Karpas-422 (cell line): ENCODE data around the gene OR10A6. TPM values are rescaled to one million over a fixed set of nuclear protein-coding genes. Genes with fewer than 3 reads are reported as not detected.

Experiments used
- DNase-seq: peaks from one replicate; pipeline ENCODE4 v3.0.0-alpha.2; 2015
- H2AFZ ChIP-seq: fragments of 200-600 bp; sonication (generic); 2 replicates; pipeline ENCODE4 v1.6.1; 2014; ENCODE audit warnings: antibody characterized with exemption, low read length, mixed read lengths
- H3K27ac ChIP-seq: fragments of 200-600 bp; sonication (generic); 2 replicates; pipeline ENCODE4 v1.5.1; 2014; ENCODE audit warnings: mild to moderate bottlenecking, low read length, moderate library complexity
- H3K27me3 ChIP-seq: fragments of 200-600 bp; sonication (generic); 2 replicates; pipeline ENCODE4 v1.6.1; 2014; ENCODE audit warnings: low read length, mixed read lengths
- H3K36me3 ChIP-seq: fragments of 200-600 bp; sonication (generic); 2 replicates; pipeline ENCODE4 v1.6.1; 2014; ENCODE audit warnings: low read length, mixed read lengths; ENCODE audit not compliant: insufficient read depth
- H3K4me1 ChIP-seq: fragments of 200-600 bp; sonication (generic); 2 replicates; pipeline ENCODE4 v1.6.1; 2014; ENCODE audit warnings: mild to moderate bottlenecking, low read length, mixed read lengths
- H3K4me2 ChIP-seq: fragments of 200-600 bp; sonication (generic); 2 replicates; pipeline ENCODE4 v1.6.1; 2014; ENCODE audit warnings: low read length, low read depth, mild to moderate bottlenecking; ENCODE audit not compliant: poor library complexity, severe bottlenecking
- H3K4me3 ChIP-seq: fragments of 200-600 bp; sonication (generic); 2 replicates; pipeline ENCODE4 v1.5.1; 2014; ENCODE audit warnings: mild to moderate bottlenecking, antibody characterized with exemption, low read length, mixed read lengths
- H3K79me2 ChIP-seq: fragments of 200-600 bp; sonication (generic); 2 replicates; pipeline ENCODE4 v1.6.1; 2014; ENCODE audit warnings: mild to moderate bottlenecking, low read length, mixed read lengths
- H3K9ac ChIP-seq: fragments of 200-600 bp; sonication (generic); 2 replicates; pipeline ENCODE4 v1.6.0; 2014; ENCODE audit warnings: low read length
- H3K9me2 ChIP-seq: fragments of 200-600 bp; sonication (generic), shearing (Covaris generic); replicated peaks from 2 replicates; pipeline ENCODE4 v1.6.0; 2014; ENCODE audit warnings: mild to moderate bottlenecking, low read length, moderate library complexity; ENCODE audit not compliant: insufficient read depth
- H3K9me3 ChIP-seq: fragments of 300-700, 200-600 bp; sonication (generic); 2 replicates; pipeline ENCODE4 v1.6.1; 2014; ENCODE audit warnings: low read length, mixed read lengths
- H4K20me1 ChIP-seq: fragments of 200-600 bp; sonication (generic); 2 replicates; pipeline ENCODE4 v1.6.1; 2014; ENCODE audit warnings: mild to moderate bottlenecking, antibody characterized with exemption, low read length, low read depth; ENCODE audit not compliant: insufficient read depth
- small RNA-seq: library from RNA; depleted of rRNA; stranded (forward); fragments of <200 nt; gene quantifications from one replicate; pipeline ENCODE3, GENCODE V24; 2014
- total RNA-seq: library from RNA; depleted of rRNA; stranded (reverse); fragments of >200 nt; shearing (Covaris generic); gene quantifications from 2 replicates; pipeline ENCODE4 v1.2.3, GENCODE V29; 2014; ENCODE audit warnings: low replicate concordance; rRNA removed

The OR10A6 gene
- total RNA-seq, 1 experiment from 2014 or later = not detected

DNA sequence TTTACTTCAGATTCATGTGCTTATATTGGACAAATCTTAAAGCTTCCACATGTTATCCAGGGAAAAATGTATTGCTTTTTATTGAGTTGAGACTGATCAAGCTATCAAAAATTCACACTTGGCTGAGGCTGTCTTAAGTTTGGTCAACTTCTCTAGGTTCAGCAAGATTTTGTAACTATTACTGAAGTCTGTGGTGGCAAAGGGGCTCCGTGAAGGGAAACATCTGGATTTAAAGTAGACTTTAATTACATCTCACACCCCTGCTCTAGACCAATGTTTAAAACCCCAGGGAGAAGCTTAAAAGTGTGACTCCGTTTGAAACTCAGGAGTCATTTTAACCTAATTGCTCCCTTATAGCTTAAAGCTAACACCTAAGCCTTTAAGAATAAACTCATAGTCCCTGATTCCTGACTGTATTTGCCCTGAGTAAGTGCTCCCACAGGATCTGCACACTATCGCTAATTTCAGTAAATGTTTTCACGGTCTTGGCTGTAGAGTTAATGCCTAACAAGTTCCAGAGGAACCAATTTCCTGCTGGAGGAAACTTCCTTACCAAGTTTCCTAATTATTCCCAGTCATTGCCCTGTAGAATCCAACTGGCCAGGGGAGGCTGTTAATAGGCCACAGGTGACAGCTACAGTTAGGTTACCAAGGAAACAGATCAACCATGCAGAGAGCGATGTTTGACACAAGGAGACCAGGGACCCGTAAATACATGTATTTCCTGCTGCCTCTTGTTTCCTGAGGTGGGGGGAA, 40.5 kb downstream of the OR10A6 start:
- Histone ChIP-seq H3K9me3 (no peaks in the 10 kb centered on the region), H2AFZ (peak overlapping the region; percentile 99), H3K79me2 (no peaks in the 10 kb centered on the region), H3K36me3 (no peaks in the 10 kb centered on the region), H3K4me1 (peaks cover 38% of the 10 kb centered on the region), H3K4me2 (peak overlapping the region; percentile 56), H3K4me3 (peak overlapping the region; percentile 32), H4K20me1 (no peaks in the 10 kb centered on the region), H3K27ac (peak overlapping the region; percentile 54), H3K9ac (peak overlapping the region; percentile 35), H3K27me3 (no peaks in the 10 kb centered on the region), H3K9me2 (no peaks in the 10 kb centered on the region)
- peak; percentile 55 for DNase-seq

DNA sequence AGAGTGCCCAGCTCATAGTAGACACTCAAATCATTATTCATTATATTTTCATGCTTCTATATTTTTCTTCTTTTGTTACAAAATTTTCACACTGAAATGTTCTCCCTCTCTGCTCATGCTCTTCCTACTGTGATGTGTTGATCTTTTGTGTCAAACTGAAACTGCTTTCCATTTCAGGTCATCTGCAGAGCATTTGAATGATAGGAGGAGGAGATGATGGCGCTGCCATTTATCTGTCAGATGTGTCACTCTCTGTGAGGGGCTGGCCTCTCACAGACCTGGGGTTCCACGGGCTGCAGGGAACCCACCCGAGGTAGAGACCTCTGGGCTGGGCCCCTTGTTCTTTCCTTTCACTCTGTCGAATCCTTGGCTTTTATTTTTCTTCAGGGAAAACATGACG, 41.1 kb downstream of the OR10A6 start:
- H3K27ac ChIP-seq = peak overlapping the region; percentile 54
- no peaks in the 10 kb centered on the region for H4K20me1 ChIP-seq
- no peaks in the 10 kb centered on the region for H3K79me2 ChIP-seq
- peaks cover 38% of the 10 kb centered on the region for H3K4me1 ChIP-seq
- peak overlapping the region; percentile 35 for H3K9ac ChIP-seq
- peak; percentile 49 for DNase-seq
- H3K4me2 ChIP-seq = peak overlapping the region; percentile 56
- no peaks in the 10 kb centered on the region for H3K27me3 ChIP-seq
- no peaks in the 10 kb centered on the region for H3K36me3 ChIP-seq
- no peaks in the 10 kb centered on the region for H3K9me3 ChIP-seq
- H3K9me2 ChIP-seq = no peaks in the 10 kb centered on the region
- H3K4me3 ChIP-seq = peak overlapping the region; percentile 32
- peak overlapping the region; percentile 99 for H2AFZ ChIP-seq

GRCh38 chr11:7882860-7883259, 48.2 kb downstream of the OR10A6 start:
- Histone ChIP-seq H3K27me3 (no peaks in the 10 kb centered on the region), H2AFZ (no peak overlapping the region), H3K4me1 (no peaks in the 10 kb centered on the region), H3K9me3 (no peaks in the 10 kb centered on the region), H3K27ac (no peak overlapping the region), H3K9me2 (no peaks in the 10 kb centered on the region), H3K36me3 (no peaks in the 10 kb centered on the region), H3K4me2 (no peak overlapping the region), H3K4me3 (no peak overlapping the region), H3K9ac (no peak overlapping the region), H4K20me1 (no peaks in the 10 kb centered on the region), H3K79me2 (no peaks in the 10 kb centered on the region)
- peak; percentile 27 for DNase-seq

Small RNAs within 50 kb of the gene (small RNA-seq; reads per million reads assigned to genes)
- gene COX6CP5 (not detected), gene RNU6-943P (not detected)

Other genes starting within 250 kb of the OR10A6 start
- not detected in 2 replicates for gene OVCH2, start 224.8 kb downstream of the OR10A6 start, total RNA-seq
- not detected in 2 replicates for gene OR5P2, start 134.3 kb downstream of the OR10A6 start, total RNA-seq
- not detected in 2 replicates for gene OR5P3, start 100.4 kb downstream of the OR10A6 start, total RNA-seq
- gene OR10A3, start 10.4 kb upstream of the OR10A6 start, total RNA-seq = not detected in 2 replicates
- not detected in 2 replicates for gene NLRP10, start 34.2 kb upstream of the OR10A6 start, total RNA-seq
- gene EIF3F, start 56.1 kb upstream of the OR10A6 start, total RNA-seq = 374 and 767 TPM in 2 replicates
- gene TUB, start 149.9 kb upstream of the OR10A6 start, total RNA-seq = not detected in 2 replicates
- not detected in 2 replicates for gene RIC3, start 237.8 kb upstream of the OR10A6 start, total RNA-seq